Activated CD4-positive, alpha-beta T cell treated with anti-CD3 and anti-CD28 coated beads, Interleukin-2, amount 50 U/mL, for 48 hours (primary cell): ENCODE measurements around the gene FOXP1.
A peak's percentile ranks its signal among the peaks of the same experiment; 100 is the strongest.

Experiments used
- DNase-seq, 2 experiments: peaks; one replicate each; pipeline ENCODE4 v3.0.0-alpha.2; 2020

The FOXP1 gene

DNA sequence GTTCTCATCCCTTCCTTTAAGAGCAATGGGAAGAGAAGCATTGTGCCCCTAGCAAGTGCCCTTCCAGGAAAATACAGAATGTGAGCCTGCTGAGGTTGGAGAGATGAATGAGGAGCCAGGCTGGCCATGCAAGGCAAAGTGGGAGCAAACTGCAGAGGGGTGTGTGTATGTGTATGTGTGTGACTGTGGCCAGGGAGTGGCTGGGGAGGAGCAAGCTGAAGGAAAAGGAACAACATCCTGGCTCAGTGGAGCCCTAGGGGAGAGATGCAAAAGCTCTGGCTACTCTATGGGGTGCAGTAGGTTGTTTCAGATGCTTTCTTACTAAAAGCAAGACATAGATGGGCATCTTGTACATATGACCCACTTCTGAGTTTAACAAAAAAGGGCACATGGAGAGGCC is 20.6 kb downstream of the FOXP1 start:
- DNase-seq: no peak

DNA sequence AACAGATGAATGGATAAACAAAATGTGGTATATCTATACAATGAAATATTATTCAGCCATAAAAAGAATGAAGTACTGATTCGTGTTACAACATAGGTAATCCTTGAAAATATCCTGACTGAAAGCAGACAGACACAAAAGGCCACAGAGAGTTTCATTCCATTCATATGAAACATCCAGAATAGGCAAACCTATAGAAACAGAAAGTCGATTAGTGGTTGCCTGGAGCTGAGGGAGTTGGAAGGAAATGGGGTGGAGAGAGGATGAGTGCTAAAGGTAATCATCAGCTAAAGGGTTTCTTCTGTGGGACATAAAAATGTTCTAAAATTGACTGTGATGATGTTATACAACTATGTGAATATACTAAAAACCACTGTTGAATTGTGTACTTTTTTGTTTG is 22.9 kb downstream of the FOXP1 start:
- DNase-seq: no peak

GRCh38 chr3:71559578-71560162 is 23.9 kb downstream of the FOXP1 start:
- no peak for DNase-seq

- no peak for DNase-seq
These were observed 24.5 kb downstream of the FOXP1 start for GRCh38 chr3:71559021-71559420.

DNA sequence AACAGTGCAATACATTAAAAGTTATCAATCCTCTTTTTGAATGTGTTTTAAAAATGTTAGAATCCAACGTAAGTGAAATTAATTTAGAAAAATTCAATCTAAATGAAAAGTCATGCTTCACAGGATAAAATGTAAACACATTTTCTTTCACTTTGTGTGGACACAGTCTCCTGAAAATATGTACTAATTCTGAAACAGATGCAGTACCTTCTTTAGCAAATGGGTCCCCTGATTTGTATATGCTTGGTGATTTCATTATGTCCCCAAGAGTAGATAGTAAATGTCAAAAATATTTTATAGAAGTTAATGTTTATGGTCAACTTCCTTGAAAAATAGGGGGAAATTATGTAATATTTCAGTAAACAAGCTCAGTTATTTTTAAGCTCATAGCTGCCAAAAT is 28.9 kb downstream of the FOXP1 start:
- no peak for DNase-seq

DNA sequence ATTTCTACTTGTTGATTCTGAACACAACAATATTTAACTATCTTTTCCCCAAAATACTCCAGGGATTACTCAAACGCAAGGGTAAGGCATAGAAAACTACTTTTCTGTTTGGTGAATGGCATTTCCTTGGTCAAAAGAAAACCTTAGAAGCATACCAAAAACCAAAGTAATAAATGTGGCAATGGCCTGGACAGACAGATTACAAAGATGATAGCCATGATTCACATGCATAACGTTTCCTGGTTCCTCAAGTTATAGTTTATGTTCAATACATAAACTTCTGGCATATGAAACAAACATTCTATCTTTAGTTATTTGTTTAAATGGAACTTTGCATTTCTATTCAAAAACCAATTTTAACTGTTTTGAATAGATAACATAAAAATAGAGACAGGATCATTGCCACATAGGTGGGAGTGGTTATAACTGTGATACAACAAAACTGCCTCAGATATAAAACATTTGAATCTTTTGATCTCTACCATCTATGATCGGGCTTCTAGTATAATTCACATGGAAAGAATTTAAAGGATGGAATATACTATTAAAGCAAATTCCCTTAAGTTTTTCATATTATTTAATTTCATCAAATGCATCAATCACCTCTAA is 32.1 kb downstream of the FOXP1 start:
- DNase-seq: no peak

DNA sequence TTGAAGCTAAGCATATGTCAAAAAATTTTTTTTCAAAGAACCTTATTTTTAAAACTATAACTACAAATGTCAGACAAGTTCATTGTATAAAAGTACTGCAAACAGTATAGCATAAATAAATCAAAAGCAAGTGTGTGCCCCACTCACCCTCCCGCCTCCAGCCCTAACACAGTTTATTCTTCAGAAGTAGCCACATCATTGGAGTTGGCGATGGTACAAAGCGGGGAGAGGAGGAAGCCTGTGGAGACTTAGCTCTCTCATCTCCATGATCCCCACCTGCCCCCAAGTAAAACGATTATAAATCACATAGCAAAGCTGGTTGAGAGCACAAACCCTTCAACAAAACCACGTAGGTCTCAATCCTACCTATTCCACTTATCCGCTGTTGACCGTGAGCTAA is 33.6 kb downstream of the FOXP1 start:
- no peak for DNase-seq

GRCh38 chr3:71548705-71549384 is 34.7 kb downstream of the FOXP1 start:
- DNase-seq: no peak

GRCh38 chr3:71547249-71548198 is 36.0 kb downstream of the FOXP1 start:
- DNase-seq: no peak

DNA sequence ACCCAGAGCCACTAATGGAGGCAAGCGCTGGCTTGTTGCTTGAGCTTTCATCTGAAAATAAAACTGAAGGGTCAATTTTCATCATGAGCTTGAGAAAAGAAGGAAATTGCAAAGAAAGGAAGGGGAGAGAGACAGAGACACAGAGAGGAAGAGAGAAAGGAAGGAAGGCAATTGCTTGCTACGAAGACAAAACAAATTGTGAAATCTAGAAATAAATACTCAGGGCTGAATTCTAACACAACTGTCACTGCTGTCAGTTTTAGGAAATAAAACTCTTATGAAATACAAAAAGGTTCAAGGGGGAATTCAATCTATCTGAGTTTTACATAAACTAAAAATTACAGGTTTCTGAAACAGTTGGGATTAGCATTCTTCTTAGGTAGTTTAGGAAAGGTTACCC is 36.7 kb downstream of the FOXP1 start:
- no peak for DNase-seq

GRCh38 chr3:71545330-71545729 is 38.2 kb downstream of the FOXP1 start:
- no peak for DNase-seq

GRCh38 chr3:71543371-71544016 is 40.0 kb downstream of the FOXP1 start:
- peak; percentile 16 to 25 for DNase-seq

GRCh38 chr3:71542521-71543370 is 40.8 kb downstream of the FOXP1 start:
- DNase-seq: no peak

DNA sequence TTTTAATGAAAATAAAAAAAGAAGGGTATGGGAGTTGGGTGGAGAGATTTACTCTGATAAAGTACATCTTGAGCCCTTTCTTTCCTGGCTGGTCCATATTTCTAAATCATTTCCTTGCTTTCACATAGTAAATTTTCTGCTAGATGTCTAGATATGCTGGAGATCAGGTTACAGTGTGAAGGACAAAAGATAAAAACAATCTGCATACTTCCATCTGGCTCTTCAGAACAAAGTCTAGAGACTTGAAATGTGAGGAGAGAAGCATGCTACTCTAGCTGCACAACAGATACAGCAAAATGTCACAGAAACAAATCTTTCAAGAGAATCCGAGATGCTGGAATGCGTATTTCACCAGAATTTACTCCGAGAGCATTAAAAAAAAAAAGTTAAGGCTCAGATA is 42.2 kb downstream of the FOXP1 start:
- DNase-seq: no peak

DNA sequence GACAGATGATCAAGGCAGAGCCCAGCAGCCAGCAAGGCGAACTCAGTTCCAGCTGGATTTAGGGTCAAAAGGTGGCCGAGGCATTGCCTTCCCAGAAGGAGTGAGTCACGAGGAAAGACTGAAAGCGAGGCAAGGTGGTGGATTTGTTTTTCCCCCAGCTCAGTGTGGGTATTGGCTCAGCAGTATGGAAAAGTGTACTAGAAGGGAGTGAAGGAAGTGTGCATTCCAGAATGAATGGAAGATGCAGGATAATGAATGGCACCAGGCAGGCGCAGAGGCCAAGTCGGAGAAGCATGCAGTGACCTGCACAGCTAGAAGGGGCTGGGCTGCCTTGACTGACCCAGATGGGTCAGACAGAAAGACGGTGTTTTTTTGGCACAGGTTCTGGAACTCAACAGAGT is 46.3 kb downstream of the FOXP1 start:
- no peak for DNase-seq

DNA sequence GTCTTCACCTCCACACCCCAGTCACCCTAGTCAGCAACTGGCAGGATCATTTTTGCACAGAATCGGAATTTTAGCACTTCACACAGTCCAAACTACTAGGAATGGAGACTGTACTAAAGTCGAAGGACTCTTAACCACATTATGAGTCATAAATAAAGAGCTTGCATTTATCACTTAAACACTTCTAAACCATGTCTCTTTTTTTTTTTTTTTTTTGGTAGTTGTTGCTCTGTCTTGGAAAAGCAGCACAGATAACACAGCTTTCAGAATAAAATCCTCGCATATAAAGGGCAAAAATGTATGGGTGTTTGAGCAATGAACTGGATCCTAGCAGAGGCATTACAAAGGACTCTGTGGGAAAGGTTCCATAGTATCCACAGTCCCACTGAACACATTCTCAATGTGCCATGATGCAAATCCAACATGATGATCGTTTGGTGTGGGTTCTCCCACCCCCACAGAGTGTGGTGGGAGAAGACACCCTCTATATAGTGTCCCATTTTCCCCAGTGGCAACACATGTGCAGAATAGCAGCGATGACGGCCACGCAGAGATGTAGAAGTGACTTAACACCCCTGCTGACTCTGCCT is 47.1 kb downstream of the FOXP1 start:
- DNase-seq: no peak

GRCh38 chr3:71533588-71533987 is 49.9 kb downstream of the FOXP1 start:
- no peak for DNase-seq

DNA sequence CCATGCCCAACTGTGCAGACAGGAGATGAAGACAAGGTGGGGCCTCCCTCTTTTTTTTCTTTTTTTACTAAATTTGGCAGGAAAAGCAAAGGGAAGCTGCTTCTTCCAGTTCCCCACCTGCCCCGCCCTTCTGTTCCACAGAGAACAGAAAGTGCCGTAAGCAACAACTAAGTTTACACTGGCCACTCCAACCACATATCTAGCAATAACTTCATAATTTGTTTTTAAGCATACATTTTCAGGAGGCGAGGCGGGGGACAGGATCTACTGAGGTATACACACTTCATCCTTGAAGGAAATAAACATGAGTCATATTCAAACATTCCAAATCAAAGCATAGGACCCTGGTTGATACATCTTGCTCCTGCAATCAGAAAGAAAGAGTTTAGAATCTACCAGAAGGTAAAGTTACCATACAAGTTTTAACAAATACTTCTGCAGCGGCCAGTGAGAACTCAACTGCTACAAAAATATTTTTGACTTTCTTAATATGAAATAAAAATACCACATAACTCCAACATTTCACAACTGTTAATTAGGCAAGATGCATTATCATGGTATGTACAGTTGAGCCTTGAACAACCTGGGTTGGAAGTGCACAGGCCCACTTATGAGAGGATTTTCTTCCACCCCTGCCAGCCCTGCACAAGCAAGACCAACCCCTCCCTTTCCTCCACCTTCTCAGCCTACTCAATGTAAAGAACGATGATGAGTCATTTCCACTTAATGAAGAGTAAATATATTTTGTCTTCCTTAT is 50.7 kb downstream of the FOXP1 start:
- DNase-seq: no peak

DNA sequence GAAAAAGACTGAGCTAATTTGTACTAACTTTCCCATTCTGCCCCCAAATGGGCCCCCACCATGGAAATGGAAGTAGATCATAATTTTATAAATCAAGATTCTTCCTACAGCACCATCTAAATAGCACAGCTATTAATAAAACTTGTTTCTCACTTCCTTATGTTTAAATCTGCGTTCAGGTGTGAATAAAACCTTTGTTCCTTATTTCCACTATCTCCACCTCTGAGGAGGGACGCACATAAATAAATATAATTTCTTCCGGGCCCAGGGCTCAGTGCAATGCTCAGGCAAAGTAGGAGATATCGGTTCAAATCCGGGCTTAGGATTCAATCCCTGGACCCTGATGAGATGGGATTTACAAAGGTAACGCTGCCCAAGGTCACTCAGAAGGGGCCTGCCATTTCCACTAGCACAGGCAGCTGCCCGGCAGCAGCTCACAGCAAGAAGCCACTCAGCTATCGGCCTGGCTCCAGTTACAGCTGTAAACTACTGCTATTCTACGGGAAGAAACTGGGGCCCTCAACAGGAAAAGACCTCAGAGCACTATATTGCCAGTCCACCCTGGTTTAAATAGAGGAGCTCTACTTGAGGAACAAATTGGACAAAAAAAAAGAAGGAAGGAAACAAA is 52.5 kb downstream of the FOXP1 start:
- DNase-seq: no peak

GRCh38 chr3:71528816-71529215 is 54.7 kb downstream of the FOXP1 start:
- DNase-seq: no peak
